Muscle layer of colon (tissue), 2 donors: Measurements from ENCODE around the gene SP3.

Source experiments
- H3K27ac ChIP-seq: one replicate; pipeline ENCODE4 v1.7.0; 2013; ENCODE audit warnings: low read depth, mild to moderate bottlenecking, low read length, moderate library complexity
- H3K27me3 ChIP-seq, 2 donors: one replicate each; pipeline ENCODE4 v1.7.0; 2013; ENCODE audit warnings: low read length in 2 of 2, mild to moderate bottlenecking in 2 of 2; ENCODE audit not compliant: insufficient read depth in 2 of 2, control insufficient read depth in 1 of 2
- H3K36me3 ChIP-seq: one replicate; pipeline ENCODE4 v1.7.0; 2013; ENCODE audit warnings: mild to moderate bottlenecking, low read length; ENCODE audit not compliant: insufficient read depth
- H3K4me1 ChIP-seq: one replicate; pipeline ENCODE4 v1.7.0; 2013; ENCODE audit warnings: mild to moderate bottlenecking, low read length; ENCODE audit not compliant: insufficient read depth
- H3K4me3 ChIP-seq, 2 donors: one replicate each; pipeline ENCODE4 v1.7.0; 2013; ENCODE audit warnings: low read length in 2 of 2, low read depth in 1 of 2, mild to moderate bottlenecking in 1 of 2, moderate library complexity in 1 of 2
- H3K9ac ChIP-seq: one replicate; pipeline ENCODE4 v1.7.0; 2013; ENCODE audit warnings: low read length
- H3K9me3 ChIP-seq: one replicate; pipeline ENCODE4 v1.7.0; 2013; ENCODE audit warnings: mild to moderate bottlenecking, low read length
- donor health status: abdominal sarcoma.
- donor health status: Adenocarcinoma of cecum.

Gene SP3

DNA sequence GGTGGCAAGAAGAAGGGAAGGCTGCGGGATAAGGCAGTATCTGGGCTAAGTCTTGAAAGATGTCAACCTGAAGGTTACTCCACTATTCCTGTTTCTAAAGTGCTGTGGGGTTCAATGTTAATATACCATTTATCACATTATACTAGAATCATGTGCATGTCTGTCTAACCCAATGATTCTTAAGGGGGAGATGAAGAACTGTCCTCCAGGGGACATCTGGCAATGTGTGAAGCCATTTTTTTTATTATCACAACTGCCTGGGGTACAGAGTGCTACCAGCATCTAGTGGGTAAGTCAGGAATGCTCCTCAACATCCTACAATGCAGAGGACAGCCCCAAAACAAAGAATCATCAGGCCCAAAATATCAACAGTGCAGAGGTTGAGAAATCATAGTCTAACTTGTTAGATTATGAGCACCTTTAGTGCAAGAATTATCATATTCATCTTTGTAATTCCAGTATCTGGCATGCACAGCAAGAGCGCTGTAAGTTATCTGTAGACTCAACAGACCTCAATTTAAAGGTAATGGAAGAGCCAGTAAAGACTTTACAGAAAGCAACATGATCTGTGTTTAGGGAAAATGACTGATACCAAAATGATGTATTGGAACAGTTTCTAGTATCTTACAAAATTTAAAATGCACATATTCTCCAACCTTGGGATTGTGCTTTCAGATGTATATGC lies 26.3 kb downstream of the SP3 start:
- H3K4me3 ChIP-seq: no peak overlapping the region
- H3K9ac ChIP-seq: no peak overlapping the region
- no peaks in the 10 kb centered on the region for H3K27me3 ChIP-seq
- H3K4me1 ChIP-seq: peaks cover 44% of the 10 kb centered on the region
- no peaks in the 10 kb centered on the region for H3K9me3 ChIP-seq
- no peak overlapping the region for H3K27ac ChIP-seq
- H3K36me3 ChIP-seq: no peaks in the 10 kb centered on the region

DNA sequence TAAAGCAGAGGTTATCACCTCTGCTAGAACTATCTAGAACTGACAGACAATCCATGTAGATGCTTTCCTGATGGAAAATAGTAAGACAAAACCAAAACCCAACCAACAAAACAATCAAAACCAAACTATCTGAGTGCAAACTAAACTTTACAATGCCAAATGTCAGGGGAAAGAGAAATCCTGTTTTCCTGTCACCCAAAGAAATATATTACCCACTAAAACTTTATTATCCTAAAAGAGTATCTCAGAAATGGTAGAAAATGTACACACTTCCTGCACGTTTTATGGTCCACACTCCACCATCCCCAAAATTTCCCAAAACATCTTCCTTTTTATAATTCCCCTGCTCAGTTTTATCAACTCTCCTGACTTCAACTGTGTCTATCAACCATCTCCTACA lies 29.9 kb downstream of the SP3 start:
- Histone ChIP-seq H3K27ac (no peak overlapping the region), H3K4me1 (peaks cover 27% of the 10 kb centered on the region), H3K4me3 (no peak overlapping the region), H3K9ac (no peak overlapping the region), H3K9me3 (no peaks in the 10 kb centered on the region), H3K27me3 (no peaks in the 10 kb centered on the region), H3K36me3 (no peaks in the 10 kb centered on the region)

DNA sequence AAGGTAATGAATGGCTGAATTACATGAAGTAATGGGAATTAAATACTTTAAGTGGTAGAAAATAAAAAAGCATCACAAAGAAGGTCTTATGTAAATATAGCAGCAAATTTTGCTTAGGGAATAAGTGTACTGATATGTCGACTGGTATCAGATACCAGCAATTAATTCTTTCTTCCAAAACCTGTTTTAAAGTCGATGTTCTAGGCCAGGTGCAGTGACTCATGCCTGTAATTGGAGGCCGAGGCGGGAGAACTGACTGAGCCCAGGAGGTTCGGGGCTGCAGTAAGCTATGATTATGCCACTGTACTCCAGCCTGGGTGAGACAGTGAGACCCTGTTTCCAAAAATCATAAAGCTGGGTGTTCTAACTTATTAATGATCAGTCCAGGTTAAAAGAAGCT lies 30.3 kb downstream of the SP3 start:
- Histone ChIP-seq H3K27me3 (no peaks in the 10 kb centered on the region), H3K9me3 (no peaks in the 10 kb centered on the region), H3K36me3 (no peaks in the 10 kb centered on the region), H3K27ac (no peak overlapping the region), H3K4me1 (peaks cover 27% of the 10 kb centered on the region), H3K9ac (no peak overlapping the region), H3K4me3 (no peak overlapping the region)

DNA sequence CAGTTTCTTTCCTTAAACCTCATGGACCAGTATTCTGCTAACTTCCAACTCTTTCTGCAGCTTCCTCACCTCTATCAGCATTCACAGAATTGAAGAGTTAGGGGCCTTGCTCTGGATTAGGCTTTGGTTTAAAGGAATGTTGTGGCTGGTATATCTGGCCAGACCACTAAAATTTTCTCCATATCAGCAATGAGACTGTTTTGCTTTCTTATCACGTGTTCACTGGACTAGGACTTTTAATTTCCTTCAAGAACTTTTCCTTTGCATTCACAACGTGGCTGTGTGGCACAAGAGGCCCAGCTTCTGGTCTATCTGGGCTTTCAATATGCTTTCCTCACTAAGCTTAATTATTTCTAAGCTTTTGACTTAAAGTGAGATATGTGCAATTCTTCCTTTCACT lies 33.4 kb downstream of the SP3 start:
- Histone ChIP-seq H3K27me3 (no peaks in the 10 kb centered on the region), H3K9ac (no peak overlapping the region), H3K27ac (no peak overlapping the region), H3K4me1 (peaks cover 21% of the 10 kb centered on the region), H3K9me3 (no peaks in the 10 kb centered on the region), H3K4me3 (no peak overlapping the region), H3K36me3 (no peaks in the 10 kb centered on the region)

DNA sequence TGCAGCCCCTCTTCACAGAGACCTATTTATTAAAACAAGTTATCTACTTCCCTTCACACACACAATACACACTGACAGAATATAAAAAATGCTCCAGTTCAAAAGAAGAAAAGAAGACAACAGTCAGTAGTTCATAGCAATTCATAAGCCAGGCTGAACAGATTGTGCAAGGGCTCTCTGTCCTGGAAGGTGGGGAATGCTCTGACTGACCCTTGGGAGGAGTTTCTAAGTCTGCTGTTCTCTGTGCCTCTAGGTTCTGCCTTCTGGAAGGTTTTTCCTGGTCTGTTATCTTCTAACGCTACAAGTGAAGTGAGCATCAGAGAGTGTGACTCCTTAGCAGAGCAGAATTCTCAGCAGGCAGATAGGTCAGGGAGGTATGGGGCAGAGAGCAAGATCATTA lies 35.7 kb downstream of the SP3 start:
- Histone ChIP-seq H3K27ac (no peak overlapping the region), H3K36me3 (no peaks in the 10 kb centered on the region), H3K9ac (no peak overlapping the region), H3K27me3 (no peaks in the 10 kb centered on the region), H3K9me3 (no peaks in the 10 kb centered on the region), H3K4me1 (peaks cover 3% of the 10 kb centered on the region), H3K4me3 (no peak overlapping the region)

DNA sequence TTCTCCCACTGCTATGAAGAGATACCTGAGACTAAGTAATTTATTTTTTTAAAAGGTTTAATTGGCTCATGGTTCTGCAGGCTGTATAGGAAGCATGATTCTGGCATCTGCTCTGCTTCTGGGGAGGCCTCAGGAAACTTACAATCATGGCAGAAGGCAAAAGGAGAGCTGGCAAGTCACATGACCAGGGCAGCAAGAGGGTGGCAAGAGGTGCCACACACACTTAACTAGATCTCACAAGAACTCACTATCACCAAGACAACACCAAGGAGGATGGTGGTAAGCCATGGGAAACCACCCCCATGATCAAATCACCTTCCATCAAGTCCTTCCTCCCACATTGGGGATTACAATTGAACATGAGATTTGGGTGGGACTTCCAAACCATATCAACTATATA lies 38.3 kb downstream of the SP3 start:
- H3K36me3 ChIP-seq: no peaks in the 10 kb centered on the region
- H3K9me3 ChIP-seq: no peaks in the 10 kb centered on the region
- H3K27me3 ChIP-seq: no peaks in the 10 kb centered on the region
- no peak overlapping the region for H3K4me3 ChIP-seq
- H3K27ac ChIP-seq: no peak overlapping the region
- H3K9ac ChIP-seq: no peak overlapping the region
- H3K4me1 ChIP-seq: peaks cover 15% of the 10 kb centered on the region

DNA sequence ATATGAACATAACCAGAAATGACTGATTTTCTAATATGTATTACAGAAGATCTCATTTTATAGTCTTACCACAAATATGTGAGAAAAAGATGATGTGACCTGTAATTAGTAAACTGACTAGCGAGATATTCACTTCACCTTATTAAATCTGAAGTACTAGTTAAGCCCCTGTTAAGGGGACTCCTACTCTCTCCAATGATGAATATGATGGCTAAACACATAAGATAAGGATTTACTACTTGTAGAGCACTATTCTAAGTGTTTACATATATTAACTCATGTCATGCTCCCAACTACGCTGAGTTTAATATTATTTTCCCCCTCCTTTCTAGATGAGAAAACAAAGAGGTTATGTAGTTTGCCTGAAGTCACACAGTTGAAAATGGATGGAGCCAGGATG lies 40.9 kb downstream of the SP3 start:
- H3K9ac ChIP-seq: no peak overlapping the region
- no peak overlapping the region for H3K27ac ChIP-seq
- peaks cover 15% of the 10 kb centered on the region for H3K4me1 ChIP-seq
- H3K36me3 ChIP-seq: no peaks in the 10 kb centered on the region
- H3K9me3 ChIP-seq: no peaks in the 10 kb centered on the region
- no peaks in the 10 kb centered on the region for H3K27me3 ChIP-seq
- H3K4me3 ChIP-seq: no peak overlapping the region

DNA sequence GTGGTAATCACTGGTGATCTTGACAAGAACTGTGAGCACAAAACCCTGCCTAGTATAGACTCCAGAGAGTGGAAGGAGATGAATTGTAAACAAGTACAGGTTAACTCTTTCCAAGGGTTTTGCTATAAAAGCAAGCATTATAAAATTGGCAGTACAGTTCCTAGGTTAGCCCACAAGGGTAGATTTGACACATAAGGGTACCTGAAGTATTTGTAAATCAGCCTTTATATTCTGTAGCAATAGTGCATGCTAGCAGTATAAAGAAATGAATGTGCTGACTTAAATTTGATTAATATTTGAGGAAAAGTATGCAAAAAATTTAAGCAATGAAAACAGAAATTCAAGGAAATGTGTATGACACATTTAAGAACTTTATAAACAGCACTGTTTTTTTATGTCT lies 42.4 kb downstream of the SP3 start:
- Histone ChIP-seq H3K9ac (no peak overlapping the region), H3K9me3 (no peaks in the 10 kb centered on the region), H3K4me3 (no peak overlapping the region), H3K27me3 (no peaks in the 10 kb centered on the region), H3K27ac (no peak overlapping the region), H3K4me1 (peaks cover 15% of the 10 kb centered on the region), H3K36me3 (no peaks in the 10 kb centered on the region)

DNA sequence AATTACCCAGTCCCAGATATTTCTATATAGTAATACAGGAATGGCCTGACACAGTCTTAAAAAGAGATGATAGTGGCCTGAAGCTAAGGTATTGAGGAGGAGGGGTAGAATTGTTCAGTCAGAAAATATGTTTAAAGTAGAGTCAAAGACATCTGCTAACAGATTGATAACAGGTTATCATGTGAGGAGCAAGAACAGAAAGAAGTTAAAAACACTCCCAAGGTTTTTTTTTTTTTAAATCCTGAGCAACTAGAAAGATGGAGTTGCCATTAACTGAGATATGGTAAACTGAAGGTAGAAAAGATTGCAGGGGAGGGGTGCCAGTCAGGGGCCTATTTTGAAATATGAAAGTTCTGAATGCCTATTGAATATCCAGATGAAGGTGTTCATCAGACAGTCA lies 43.1 kb downstream of the SP3 start:
- no peak overlapping the region for H3K4me3 ChIP-seq
- H3K9me3 ChIP-seq: no peaks in the 10 kb centered on the region
- H3K36me3 ChIP-seq: peaks cover 5% of the 10 kb centered on the region
- no peaks in the 10 kb centered on the region for H3K27me3 ChIP-seq
- H3K9ac ChIP-seq: no peak overlapping the region
- no peak overlapping the region for H3K27ac ChIP-seq
- H3K4me1 ChIP-seq: peaks cover 15% of the 10 kb centered on the region

DNA sequence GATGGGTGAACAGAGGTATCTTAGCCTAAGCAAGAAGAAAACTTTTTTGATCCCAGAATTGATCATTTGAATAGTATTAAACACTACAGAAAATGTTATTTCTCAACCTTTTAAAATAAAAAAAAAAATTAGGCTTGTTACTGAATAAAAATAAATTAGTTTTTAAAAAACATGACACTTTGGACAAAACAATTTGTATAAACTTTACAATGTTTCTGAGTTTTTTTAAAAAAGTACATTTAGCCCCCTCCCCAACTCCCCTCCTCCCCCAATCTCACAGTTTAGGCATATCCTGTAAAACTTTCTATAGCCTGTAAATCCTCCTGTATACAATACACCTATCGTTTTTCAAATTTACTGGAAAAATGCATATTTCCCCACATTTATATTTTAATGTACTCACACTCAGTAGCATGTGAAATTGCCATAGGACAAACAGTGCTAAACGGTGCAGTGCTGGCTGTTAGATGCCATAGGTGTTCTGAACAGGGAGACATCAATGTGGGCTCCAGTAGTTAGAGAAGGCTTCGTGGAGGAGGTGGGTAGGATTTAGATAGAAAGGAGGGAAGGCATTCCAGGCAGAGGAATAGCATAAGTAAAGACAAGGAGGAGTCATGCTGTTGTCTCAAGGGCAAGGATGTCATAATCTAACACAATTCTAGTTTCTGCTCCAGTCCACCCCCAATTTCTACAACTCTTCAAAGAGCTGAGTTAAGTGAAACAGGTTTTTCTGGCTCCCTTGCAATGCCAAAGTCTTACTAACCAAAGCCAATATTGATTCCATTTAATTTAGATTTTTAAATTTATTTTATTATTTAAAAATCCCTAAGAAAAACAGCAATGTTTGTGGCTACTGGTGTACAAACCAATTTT lies 50.9 kb downstream of the SP3 start:
- no peak overlapping the region for H3K4me3 ChIP-seq
- no peaks in the 10 kb centered on the region for H3K27me3 ChIP-seq
- no peaks in the 10 kb centered on the region for H3K9me3 ChIP-seq
- no peaks in the 10 kb centered on the region for H3K4me1 ChIP-seq
- peaks cover 30% of the 10 kb centered on the region for H3K36me3 ChIP-seq
- H3K9ac ChIP-seq: no peak overlapping the region
- no peak overlapping the region for H3K27ac ChIP-seq

DNA sequence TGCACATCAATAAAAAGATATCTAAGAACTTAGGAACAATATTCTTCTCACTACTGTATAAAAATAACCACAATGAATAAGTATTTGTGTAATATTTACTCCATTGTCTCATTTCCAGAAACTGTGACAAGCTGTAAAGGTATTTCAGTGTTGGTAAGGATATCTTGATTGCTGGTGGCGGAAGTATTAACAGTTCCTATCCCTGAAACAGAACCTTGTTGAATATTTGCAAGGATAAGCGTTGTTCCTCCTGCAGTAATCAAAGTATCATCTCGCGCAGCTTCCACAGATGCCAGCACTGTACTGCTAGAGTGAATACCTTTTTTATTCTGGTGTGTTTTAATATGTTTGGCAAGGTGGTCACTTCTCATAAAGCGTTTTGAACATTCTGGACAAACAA lies 55.3 kb downstream of the SP3 start:
- peaks cover 20% of the 10 kb centered on the region for H3K36me3 ChIP-seq
- no peak overlapping the region for H3K9ac ChIP-seq
- no peak overlapping the region for H3K4me3 ChIP-seq
- no peaks in the 10 kb centered on the region for H3K27me3 ChIP-seq
- no peaks in the 10 kb centered on the region for H3K4me1 ChIP-seq
- H3K9me3 ChIP-seq: no peaks in the 10 kb centered on the region
- H3K27ac ChIP-seq: no peak overlapping the region

DNA sequence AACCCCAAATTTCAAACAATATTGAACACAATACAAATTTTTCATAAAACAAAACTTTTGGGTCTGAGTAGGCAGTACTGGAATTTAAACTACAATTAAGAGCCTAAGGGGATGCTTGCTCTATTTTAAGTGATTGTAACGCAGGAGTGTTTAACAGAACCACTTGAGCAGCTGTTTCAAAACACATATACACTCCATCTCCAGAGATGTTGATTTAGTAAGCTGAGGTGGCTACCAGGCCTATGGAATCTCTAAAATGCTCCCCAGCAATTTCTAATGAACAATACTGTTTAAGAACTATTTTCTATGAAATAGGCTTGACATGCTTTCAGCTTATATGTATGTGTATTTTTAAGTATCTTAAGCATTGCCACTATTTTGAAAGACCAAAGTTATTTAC lies 58.5 kb downstream of the SP3 start:
- Histone ChIP-seq H3K9ac (no peak overlapping the region), H3K36me3 (peaks cover 1% of the 10 kb centered on the region), H3K27ac (no peak overlapping the region), H3K4me1 (no peaks in the 10 kb centered on the region), H3K4me3 (no peak overlapping the region), H3K27me3 (no peaks in the 10 kb centered on the region), H3K9me3 (no peaks in the 10 kb centered on the region)
